Measurements from ENCODE around the gene GOLGA8N. TPM values are rescaled to one million over a fixed set of nuclear protein-coding genes. Genes with fewer than 3 reads are reported as not detected.

Gene GOLGA8N
- total RNA-seq, 2 donors from 2014 or later: 1.8 to 4.2 TPM

DNA sequence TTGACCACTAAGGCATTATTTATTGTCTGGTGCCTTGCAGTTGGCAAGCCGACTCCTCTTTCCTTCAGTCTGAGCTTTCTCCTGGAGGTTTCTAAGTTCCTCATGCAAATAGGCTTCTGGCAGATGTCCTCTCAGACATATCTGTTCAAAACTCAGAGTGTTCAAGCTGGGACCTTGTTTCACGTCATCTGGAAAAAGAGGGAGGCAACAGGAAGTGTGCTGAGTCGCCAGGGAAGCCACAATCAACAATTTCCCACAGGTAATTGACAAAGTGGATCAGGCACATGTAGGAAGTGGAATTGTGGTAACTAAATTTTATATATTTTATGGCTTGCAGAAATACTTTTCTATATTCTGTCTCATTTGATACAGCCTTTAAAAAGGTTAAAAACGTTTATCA is 62.8 kb downstream of the GOLGA8N start:
- Histone ChIP-seq H3K4me1 (no peaks in the 10 kb centered on the region), H3K36me3 (no peaks in the 10 kb centered on the region), H3K9ac (ENCODE audit: low read depth in 2 of 2, low read length in 2 of 2) (no peak overlapping the region), H3K27ac (no peak overlapping the region), H3K9me3 (no peaks in the 10 kb centered on the region), H3K27me3 (no peaks in the 10 kb centered on the region), H3K4me3 (no peak overlapping the region)
- DNase-seq: no peak
- no peak for TF ChIP-seq CTCF (IDR thresholded peaks at IDR 0.05)
- intact Hi-C loops (cut with DNase I): no loop called here

- H3K36me3 ChIP-seq: no peaks in the 10 kb centered on the region
- no peaks in the 10 kb centered on the region for H3K4me1 ChIP-seq
- H3K9ac ChIP-seq (ENCODE audit: low read depth in 2 of 2, low read length in 2 of 2): no peak overlapping the region
- H3K27ac ChIP-seq: no peak overlapping the region
- no peak for TF ChIP-seq CTCF (IDR thresholded peaks at IDR 0.05)
- H3K27me3 ChIP-seq: no peaks in the 10 kb centered on the region
- H3K9me3 ChIP-seq: no peaks in the 10 kb centered on the region
- DNase-seq: no peak
- intact Hi-C loops (cut with DNase I): no loop called here
- no peak overlapping the region for H3K4me3 ChIP-seq
Observed at GRCh38 chr15:32656496-32656895, 63.2 kb downstream of the GOLGA8N start.

Other genes with a start within 250 kb of the GOLGA8N start
- under 1 TPM; 0.22 to 0.24 TPM for gene GOLGA8K, start 190.2 kb upstream of the GOLGA8N start, total RNA-seq
- gene GOLGA8O, start 137.8 kb upstream of the GOLGA8N start, total RNA-seq: under 1 TPM; 0.22 to 0.69 TPM
- 10 to 100 TPM; 19.9 to 55.3 TPM for gene ARHGAP11A, start 22.0 kb downstream of the GOLGA8N start, total RNA-seq
- gene SCG5, start 48.3 kb downstream of the GOLGA8N start, total RNA-seq: 1 to 10 TPM; 4.1 to 9.6 TPM
- 10 to 100 TPM; 18.9 to 39.3 TPM for gene GREM1, start 124.5 kb downstream of the GOLGA8N start, total RNA-seq

All from colonic mucosa (tissue), 4 donors.